ENCODE results near the gene FOXB2.

Gene FOXB2

GRCh38 chr9:77013932-77014596 lies 5.4 kb upstream of the FOXB2 start:
- H3K27ac ChIP-seq, result no peak overlapping the region
- no peak overlapping the region for H3K9ac ChIP-seq (ENCODE audit: insufficient read length)
- DNase-seq (ENCODE audit: low read depth, low spot score), result no peak
- no peaks in the 10 kb centered on the region for H3K9me3 ChIP-seq (ENCODE audit: low read depth, low read length)
- TF ChIP-seq POLR2AphosphoS5 (IDR thresholded peaks at IDR 0.05; ENCODE audit: borderline replicate concordance, low read depth, low read length), result no peak
- TF ChIP-seq EZH2 (IDR thresholded peaks at IDR 0.05), result no peak
- no peak for TF ChIP-seq FOXP2 (optimal IDR thresholded peaks at IDR 0.05; ENCODE audit: control extremely low read depth, extremely low read length, insufficient read depth)
- H3K36me3 ChIP-seq (ENCODE audit: insufficient read depth, low read length), result no peaks in the 10 kb centered on the region
- no peak overlapping the region for H3K4me3 ChIP-seq

GRCh38 chr9:77014597-77015263 lies 4.7 kb upstream of the FOXB2 start:
- Histone ChIP-seq H3K36me3 (ENCODE audit: insufficient read depth, low read length) (no peaks in the 10 kb centered on the region), H3K27ac (no peak overlapping the region), H3K4me3 (peak overlapping the region; percentile 60), H3K9me3 (ENCODE audit: low read depth, low read length) (no peaks in the 10 kb centered on the region), H3K9ac (ENCODE audit: insufficient read length) (no peak overlapping the region)
- no peak for TF ChIP-seq POLR2AphosphoS5 (IDR thresholded peaks at IDR 0.05; ENCODE audit: borderline replicate concordance, low read depth, low read length)
- no peak for TF ChIP-seq FOXP2 (optimal IDR thresholded peaks at IDR 0.05; ENCODE audit: control extremely low read depth, extremely low read length, insufficient read depth)
- no peak for DNase-seq (ENCODE audit: low read depth, low spot score)

- H3K9ac ChIP-seq (ENCODE audit: insufficient read length), result no peak overlapping the region
- no peak for DNase-seq (ENCODE audit: low read depth, low spot score)
- TF ChIP-seq FOXP2 (optimal IDR thresholded peaks at IDR 0.05; ENCODE audit: control extremely low read depth, extremely low read length, insufficient read depth) (no peak), EZH2 (IDR thresholded peaks at IDR 0.05) (no peak), POLR2AphosphoS5 (IDR thresholded peaks at IDR 0.05; ENCODE audit: borderline replicate concordance, low read depth, low read length) (no peak)
These were observed 4.0 kb upstream of the FOXB2 start for GRCh38 chr9:77015327-77016048.

GRCh38 chr9:77016121-77016525 lies 3.3 kb upstream of the FOXB2 start:
- TF ChIP-seq POLR2AphosphoS5 (IDR thresholded peaks at IDR 0.05; ENCODE audit: borderline replicate concordance, low read depth, low read length) (no peak), EZH2 (IDR thresholded peaks at IDR 0.05) (no peak), FOXP2 (optimal IDR thresholded peaks at IDR 0.05; ENCODE audit: control extremely low read depth, extremely low read length, insufficient read depth) (no peak)
- peak overlapping the region; percentile 60 for H3K4me3 ChIP-seq
- no peaks in the 10 kb centered on the region for H3K36me3 ChIP-seq (ENCODE audit: insufficient read depth, low read length)
- DNase-seq (ENCODE audit: low read depth, low spot score), result no peak
- H3K27ac ChIP-seq, result no peak overlapping the region
- H3K9me3 ChIP-seq (ENCODE audit: low read depth, low read length), result no peaks in the 10 kb centered on the region
- no peak overlapping the region for H3K9ac ChIP-seq (ENCODE audit: insufficient read length)

More at GRCh38 chr9:77015327-77016048, 4.0 kb upstream of the FOXB2 start:
- H3K27ac ChIP-seq, result no peak overlapping the region
- no peaks in the 10 kb centered on the region for H3K9me3 ChIP-seq (ENCODE audit: low read depth, low read length)
- no peaks in the 10 kb centered on the region for H3K36me3 ChIP-seq (ENCODE audit: insufficient read depth, low read length)
- peak overlapping the region; percentile 60 for H3K4me3 ChIP-seq

- H3K4me3 ChIP-seq, result peak overlapping the region; percentile 60
- no peak for DNase-seq (ENCODE audit: low read depth, low spot score)
- H3K27ac ChIP-seq, result no peak overlapping the region
- no peak overlapping the region for H3K9ac ChIP-seq (ENCODE audit: insufficient read length)
- no peaks in the 10 kb centered on the region for H3K36me3 ChIP-seq (ENCODE audit: insufficient read depth, low read length)
- TF ChIP-seq POLR2AphosphoS5 (IDR thresholded peaks at IDR 0.05; ENCODE audit: borderline replicate concordance, low read depth, low read length) (no peak), FOXP2 (optimal IDR thresholded peaks at IDR 0.05; ENCODE audit: control extremely low read depth, extremely low read length, insufficient read depth) (no peak), EZH2 (IDR thresholded peaks at IDR 0.05) (no peak)
- H3K9me3 ChIP-seq (ENCODE audit: low read depth, low read length), result no peaks in the 10 kb centered on the region
These were observed 2.6 kb upstream of the FOXB2 start for GRCh38 chr9:77016526-77017504.

GRCh38 chr9:77017505-77017894 lies 2.0 kb upstream of the FOXB2 start:
- Histone ChIP-seq H3K27ac (no peak overlapping the region), H3K9ac (ENCODE audit: insufficient read length) (no peak overlapping the region), H3K9me3 (ENCODE audit: low read depth, low read length) (no peaks in the 10 kb centered on the region), H3K4me3 (no peak overlapping the region), H3K36me3 (ENCODE audit: insufficient read depth, low read length) (no peaks in the 10 kb centered on the region)
- DNase-seq (ENCODE audit: low read depth, low spot score), result no peak
- no peak for TF ChIP-seq FOXP2 (optimal IDR thresholded peaks at IDR 0.05; ENCODE audit: control extremely low read depth, extremely low read length, insufficient read depth)
- no peak for TF ChIP-seq EZH2 (IDR thresholded peaks at IDR 0.05)
- TF ChIP-seq POLR2AphosphoS5 (IDR thresholded peaks at IDR 0.05; ENCODE audit: borderline replicate concordance, low read depth, low read length), result no peak

- peak overlapping the region; percentile 42 for H3K4me3 ChIP-seq
- no peak overlapping the region for H3K27ac ChIP-seq
These were observed 1.1 kb upstream of the FOXB2 start for GRCh38 chr9:77018058-77018968.

More at GRCh38 chr9:77018058-77018968, 1.1 kb upstream of the FOXB2 start:
- H3K9me3 ChIP-seq (ENCODE audit: low read depth, low read length), result no peaks in the 10 kb centered on the region
- peak; percentile 13 for TF ChIP-seq EZH2 (IDR thresholded peaks at IDR 0.05)
- no peak for TF ChIP-seq FOXP2 (optimal IDR thresholded peaks at IDR 0.05; ENCODE audit: control extremely low read depth, extremely low read length, insufficient read depth)
- H3K36me3 ChIP-seq (ENCODE audit: insufficient read depth, low read length), result no peaks in the 10 kb centered on the region
- H3K9ac ChIP-seq (ENCODE audit: insufficient read length), result no peak overlapping the region
- DNase-seq (ENCODE audit: low read depth, low spot score), result no peak

Data from SK-N-MC (cell line).